ENCODE results near the gene ZNF365.

GRCh38 chr10:62374862-62375710, 917 bp downstream of the ZNF365 start:
- TF ChIP-seq CTCF (IDR thresholded peaks at IDR 0.05; ENCODE audit: insufficient read depth, low read depth, low read length): no peak
- no peak for TF ChIP-seq EZH2 (IDR thresholded peaks at IDR 0.05; ENCODE audit: insufficient read depth, low read length)
